GM18907 (cell line): Measurements from ENCODE around the gene TMEM97.

Experiments used
- ATAC-seq: cut with Tn5 transposase; IDR thresholded peaks from one replicate; pipeline ENCODE4 v1.9.1; 2021; ENCODE audit warnings: mild to moderate bottlenecking, moderate library complexity; ENCODE audit not compliant: unreplicated experiment

Gene TMEM97

DNA sequence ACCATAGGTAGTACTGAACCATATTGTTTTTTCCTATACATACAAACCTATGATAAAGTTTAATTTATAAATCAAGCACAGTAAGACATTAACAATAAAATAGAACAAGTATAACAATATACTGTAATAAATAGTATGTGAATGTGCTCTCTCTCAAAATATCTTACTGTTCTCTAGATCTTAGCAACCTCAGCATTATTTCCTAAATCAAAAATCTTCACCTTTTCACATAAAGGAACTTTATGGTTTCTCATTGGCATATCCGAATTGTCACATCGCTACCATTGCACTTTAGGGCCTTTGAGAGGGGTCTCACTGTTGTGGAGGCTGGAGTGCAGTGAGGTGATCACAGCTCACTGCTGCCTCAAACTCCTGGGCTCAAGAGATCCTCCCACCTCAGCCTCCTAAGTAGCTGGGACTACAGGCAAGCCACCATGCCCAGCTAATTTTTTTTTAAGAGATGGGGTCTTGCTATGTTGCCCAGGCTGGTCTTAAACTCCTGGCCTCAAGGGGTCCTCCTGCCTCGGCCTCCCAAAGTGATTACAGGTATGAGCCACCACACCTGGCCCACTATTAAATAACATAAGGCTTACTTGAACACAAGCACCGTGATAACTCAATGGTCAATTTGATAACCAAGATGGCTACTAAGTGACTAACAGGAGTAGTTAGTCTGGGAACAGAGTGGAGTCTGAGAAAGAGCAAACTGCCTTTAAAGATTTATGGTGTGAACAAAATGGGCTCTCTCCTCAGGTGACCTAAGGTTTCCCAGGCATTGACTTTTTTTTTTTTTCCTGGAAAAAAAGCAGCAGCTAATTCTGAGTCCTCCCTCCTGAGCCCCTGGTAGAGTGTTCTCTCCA, 2.9 kb upstream of the TMEM97 start:
- ATAC-seq, result no peak

DNA sequence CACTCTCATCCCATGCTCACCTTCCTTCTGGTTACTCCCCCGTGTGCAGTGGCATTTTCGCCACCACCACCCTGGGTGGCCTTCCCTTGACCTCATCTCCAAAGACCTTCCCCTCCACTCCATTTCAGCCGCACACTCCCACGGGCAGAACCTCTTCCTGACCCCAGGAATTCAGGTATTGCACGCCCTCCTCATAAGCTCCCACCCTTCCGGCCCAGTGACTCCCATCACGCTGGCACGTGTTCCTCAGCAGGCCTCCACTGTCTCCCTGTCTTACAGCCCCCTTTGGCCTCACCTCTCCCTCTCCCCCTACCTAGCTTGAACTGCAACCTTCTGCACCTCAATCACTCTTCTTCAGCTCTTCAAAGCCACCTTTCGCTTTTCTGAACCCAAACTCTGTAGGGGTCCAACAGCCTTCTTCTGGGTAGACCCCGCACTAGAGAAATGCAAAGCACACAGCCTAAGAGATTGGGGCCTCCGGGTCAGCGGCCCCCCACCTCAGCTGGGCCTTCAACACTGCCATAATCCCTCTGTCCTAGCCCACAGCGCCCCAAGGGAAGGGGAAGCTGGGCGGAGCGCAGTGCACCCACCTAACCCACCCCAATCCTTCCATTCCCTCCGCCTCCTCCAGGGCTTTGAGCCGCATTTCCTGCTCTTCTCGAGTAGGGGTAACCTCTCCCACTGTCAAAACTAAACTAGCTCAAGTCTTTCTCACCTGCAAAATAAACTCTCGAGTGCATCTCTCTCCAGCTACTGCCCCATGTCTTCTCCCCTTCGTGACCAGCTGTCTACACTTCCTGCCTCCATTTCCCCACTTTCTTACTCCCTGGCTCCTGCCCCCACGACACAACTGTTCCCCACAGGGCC, 1.7 kb upstream of the TMEM97 start:
- no peak for ATAC-seq

DNA sequence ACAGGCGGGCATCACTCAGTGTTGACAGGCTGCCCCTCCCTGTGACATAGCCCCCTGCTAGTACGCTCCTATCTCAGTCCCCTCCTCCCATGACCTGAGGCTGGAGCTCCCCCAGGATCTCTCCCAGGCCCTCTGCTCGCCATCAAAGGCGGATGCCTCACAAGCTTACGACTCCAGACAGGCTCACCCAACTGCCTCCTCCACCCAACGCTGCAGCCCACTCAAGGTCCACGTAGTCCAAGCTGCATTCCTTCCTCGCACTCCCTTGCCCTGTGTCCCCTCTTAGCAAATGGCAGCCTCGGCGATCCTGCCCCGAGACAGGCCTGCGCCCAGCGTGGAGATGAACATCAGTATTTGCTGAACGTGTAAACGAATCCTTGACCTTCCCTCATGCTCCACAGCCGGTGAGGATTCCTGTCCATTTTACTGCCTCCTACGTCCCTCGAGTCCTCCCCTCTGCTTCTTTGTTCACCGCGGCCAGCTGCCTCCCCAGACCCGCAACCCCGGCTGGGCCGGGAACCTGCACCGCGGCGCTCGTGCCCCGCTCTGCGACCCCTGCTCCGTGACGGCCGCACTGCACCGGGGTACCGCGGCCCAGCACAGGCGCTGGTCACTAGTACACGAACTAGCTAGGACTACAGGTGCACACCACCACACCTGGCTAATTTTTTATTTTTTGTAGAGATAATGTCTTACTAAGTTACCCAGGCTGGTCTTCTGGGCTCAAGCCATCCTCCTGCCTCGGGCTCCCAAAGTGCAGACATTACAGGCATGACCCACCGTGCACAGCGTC, 838 bp upstream of the TMEM97 start:
- peak; percentile 17 for ATAC-seq

DNA sequence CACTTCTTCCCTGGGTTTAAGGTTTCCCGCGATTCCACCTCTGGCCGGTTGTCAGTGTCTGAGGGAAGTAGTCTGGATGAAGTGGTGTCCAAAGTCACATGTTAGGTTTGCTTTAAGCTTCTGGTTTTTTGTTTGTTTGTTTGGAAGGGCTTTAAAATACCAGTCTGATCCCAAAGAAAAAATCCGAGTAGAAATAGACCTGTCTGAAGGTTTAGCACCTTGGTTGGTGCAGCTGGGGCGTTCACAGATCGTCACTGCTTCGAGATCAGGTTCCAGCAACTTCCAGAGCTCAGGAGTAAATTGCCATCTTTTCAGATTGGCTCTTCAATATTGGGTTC, 567 bp downstream of the TMEM97 start:
- no peak for ATAC-seq

DNA sequence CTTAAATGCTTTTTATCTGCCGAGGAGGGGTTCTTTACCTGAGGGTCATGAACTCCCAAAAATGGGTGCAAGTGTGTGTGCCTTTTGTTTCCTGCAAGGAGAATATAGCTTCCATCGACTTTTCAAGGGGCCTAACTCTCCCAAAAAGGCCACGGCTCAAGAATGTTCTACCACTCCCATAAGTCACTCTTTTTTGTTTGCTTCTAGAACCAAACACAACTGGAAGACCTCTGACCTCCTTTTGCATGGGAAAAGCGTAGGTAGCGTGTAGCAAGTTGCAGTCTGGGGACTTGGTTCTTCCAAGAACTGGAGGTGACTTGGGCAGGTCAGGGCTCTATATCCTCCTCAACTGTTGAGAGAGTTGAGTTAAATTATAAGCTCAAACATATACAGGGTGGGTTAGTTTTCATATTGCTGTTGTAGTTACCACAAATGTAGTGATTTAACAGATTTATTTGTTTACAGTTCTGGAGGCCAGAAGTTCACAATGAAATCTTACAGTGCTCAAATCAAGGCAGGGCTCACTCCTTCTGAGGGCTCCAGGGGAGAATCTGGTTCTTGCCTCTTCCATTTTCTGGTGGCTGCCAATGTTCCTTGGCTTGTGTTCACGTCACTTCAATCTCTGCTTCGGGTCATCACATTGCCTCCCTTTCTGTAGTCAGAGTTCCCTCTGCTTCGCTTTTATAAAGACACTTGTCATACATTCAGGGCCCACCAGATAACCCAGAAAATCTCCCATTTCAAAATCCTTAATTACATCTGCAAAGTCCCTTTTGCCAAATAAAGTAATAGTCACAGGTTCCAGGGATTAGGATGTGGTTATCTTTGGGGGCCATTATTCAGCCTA, 1.4 kb downstream of the TMEM97 start:
- no peak for ATAC-seq

- no peak for ATAC-seq
These were observed 5.3 kb downstream of the TMEM97 start for GRCh38 chr17:28324267-28324745.

- no peak for ATAC-seq
These were observed 5.8 kb downstream of the TMEM97 start for GRCh38 chr17:28324781-28325180.

GRCh38 chr17:28325211-28325610, 6.2 kb downstream of the TMEM97 start:
- no peak for ATAC-seq

GRCh38 chr17:28326114-28326513, 7.1 kb downstream of the TMEM97 start:
- no peak for ATAC-seq

DNA sequence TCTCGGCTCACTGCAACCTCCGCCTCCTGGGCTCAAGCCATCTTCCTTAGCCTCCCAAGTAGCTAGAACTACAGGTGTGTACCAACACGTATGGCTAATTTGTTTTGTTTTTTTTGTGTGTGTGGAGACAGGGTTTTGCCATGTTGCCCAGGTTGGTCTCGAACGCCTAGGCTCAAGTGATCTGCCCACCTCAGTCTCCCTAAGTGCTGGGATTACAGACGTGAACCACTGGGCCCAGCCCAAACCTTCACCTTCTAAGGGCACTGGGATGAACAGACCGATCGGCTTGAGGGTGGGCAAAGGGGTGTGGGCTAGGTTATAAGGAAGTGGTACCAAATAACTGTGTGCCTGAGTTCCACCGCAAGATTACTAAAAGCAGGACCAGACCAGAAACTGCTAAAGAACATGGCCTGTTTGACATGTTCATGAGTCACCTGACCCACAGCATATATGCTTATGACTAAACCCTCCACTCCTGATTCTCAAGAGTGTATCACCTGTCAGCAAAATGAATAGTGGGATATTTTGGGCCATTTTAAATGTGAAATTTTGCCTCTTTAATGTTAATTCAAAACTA, 8.1 kb downstream of the TMEM97 start:
- ATAC-seq, result peak; percentile 47

DNA sequence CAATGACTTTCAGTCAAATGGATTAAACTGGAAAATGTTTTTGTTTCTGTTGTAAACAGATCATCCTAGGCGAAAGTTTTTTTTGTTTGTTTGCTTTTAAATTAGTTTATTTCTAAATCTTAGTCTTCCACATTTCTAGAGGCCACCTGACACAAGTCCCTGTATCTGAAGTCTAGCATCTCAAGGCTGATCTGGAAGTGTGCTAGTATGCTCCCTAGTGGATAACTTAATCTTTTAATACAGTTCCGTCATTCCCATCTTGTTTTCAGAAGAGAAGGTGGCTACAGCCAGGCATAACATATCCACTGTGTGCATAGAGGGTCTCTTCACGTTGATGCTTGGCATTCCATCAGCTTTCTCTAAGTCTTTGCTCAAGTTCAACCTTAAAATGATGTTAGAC, 8.7 kb downstream of the TMEM97 start:
- ATAC-seq, result no peak

DNA sequence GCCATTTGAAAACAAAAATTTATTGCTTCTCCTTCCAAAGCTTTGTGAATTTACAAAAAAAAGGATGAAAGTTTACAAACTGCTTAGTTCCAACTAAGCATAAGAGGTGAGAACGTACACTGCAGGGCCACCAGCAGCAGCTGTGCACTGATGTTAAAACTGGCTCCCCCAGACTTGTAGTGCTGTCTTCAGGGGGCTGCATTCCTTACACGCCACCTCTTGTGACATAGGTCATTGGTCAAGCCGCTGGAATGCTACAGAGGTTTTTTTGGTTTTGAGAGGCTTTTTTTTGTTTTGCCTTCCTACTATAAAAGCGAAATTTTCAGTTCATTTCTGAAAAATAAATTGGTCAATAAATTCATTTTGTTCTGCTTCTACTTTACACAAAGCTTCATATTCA, 9.3 kb downstream of the TMEM97 start:
- no peak for ATAC-seq

DNA sequence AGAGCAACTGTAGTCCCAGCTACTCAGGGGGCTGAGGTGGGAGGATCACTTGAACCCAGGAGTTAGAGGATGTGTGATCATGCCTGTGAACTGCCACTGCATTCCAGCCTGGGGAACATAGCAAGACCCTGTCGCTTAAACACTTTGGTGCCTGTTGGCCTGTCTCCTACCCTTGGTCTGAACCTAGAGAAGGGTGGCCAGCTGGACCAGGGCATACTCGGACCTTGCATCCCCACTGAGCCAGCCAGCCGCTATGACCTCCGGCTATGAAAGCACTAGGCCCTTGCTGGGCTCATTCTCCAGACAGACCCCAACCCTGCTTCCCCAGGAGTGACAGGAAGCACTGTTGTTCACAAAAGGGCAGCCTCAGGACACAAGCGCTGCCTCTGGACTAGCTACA, 11.7 kb downstream of the TMEM97 start:
- no peak for ATAC-seq

GRCh38 chr17:28331891-28332420, 13.0 kb downstream of the TMEM97 start:
- no peak for ATAC-seq

GRCh38 chr17:28333083-28333746, 14.2 kb downstream of the TMEM97 start:
- ATAC-seq, result no peak

GRCh38 chr17:28334171-28334570, 15.2 kb downstream of the TMEM97 start:
- no peak for ATAC-seq

GRCh38 chr17:28334666-28335200, 15.7 kb downstream of the TMEM97 start:
- ATAC-seq, result no peak

DNA sequence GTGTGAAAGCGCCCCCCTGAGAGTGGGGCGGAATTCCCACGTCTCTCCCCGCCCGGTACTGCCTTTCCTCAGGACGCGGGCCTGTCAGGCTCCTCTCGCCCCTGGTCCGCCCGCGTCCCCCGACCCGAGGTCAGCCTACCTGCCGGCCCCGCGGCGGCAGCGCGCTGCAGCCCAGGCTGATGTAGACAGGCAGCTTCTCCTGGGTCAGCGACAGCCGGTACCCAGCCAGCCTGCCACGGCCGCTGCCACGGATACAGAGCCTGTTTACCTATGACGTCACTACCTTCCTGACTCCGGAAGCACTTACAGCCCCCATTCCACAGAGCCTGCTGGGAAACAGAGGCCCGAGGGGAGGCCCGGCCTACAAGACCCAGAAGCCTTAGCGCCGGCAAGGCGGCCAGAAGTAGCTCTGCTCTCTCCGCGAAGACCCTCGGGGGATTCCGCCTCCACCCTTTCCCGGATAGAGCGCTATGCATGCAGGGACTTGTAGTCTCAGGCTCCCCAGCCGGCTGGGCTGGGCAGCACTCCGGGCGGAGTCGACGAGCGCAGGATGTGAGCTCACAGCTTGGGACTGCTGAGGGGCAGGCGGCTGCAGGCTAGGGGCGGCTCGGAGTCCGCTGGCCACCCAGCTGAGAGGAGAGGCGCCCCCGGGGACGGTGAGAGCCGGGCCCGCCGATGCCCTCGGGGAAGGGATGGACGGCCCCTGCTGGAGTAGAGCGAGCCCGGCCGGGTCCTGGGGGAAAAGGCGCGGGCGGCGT, 16.4 kb downstream of the TMEM97 start, which contains the start of the genes IFT20 and TNFAIP1:
Gene IFT20 (minus strand): TSS at position 272 of the 758 bp plus-strand sequence. CDS start 3,487 bp downstream, outside the sequence.
Gene TNFAIP1 (plus strand): TSS at position 561 of the 758 bp plus-strand sequence. CDS start 3,761 bp downstream, outside the sequence.
- ATAC-seq, result peak; percentile 95
